Liver (tissue), 3 donors: Measurements from ENCODE around the gene BANP.

Experiments used
- EGR1 ChIP-seq, 2 donors: IDR thresholded peaks; 2 replicates each; pipeline ENCODE4 v1.6.1; 2016 to 2018; ENCODE audit warnings: antibody characterized with exemption in 2 of 2, low read depth in 2 of 2
- JUND ChIP-seq, 2 donors: IDR thresholded peaks; 2 replicates each; pipeline ENCODE4 v1.6.1; 2016; ENCODE audit warnings: antibody characterized with exemption in 2 of 2
- YY1 ChIP-seq: IDR thresholded peaks from 2 replicates; pipeline ENCODE4 v1.6.1; 2016; ENCODE audit warnings: antibody characterized with exemption, mild to moderate bottlenecking
- TF ChIP-seq, protein P1 (sequence below): fragments of 150-350 bp; IDR thresholded peaks from 2 replicates; pipeline ENCODE4 v1.5.1; 2017; ENCODE audit warnings: improper control_type of control experiment, low read depth, low read length; ENCODE audit not compliant: missing input control
- TF ChIP-seq, protein P2 (sequence below): IDR thresholded peaks from 2 replicates; pipeline ENCODE4 v1.6.1; 2016; ENCODE audit warnings: antibody characterized with exemption
- donor health status: healthy.
- donor health status: healthy.

DNA sequence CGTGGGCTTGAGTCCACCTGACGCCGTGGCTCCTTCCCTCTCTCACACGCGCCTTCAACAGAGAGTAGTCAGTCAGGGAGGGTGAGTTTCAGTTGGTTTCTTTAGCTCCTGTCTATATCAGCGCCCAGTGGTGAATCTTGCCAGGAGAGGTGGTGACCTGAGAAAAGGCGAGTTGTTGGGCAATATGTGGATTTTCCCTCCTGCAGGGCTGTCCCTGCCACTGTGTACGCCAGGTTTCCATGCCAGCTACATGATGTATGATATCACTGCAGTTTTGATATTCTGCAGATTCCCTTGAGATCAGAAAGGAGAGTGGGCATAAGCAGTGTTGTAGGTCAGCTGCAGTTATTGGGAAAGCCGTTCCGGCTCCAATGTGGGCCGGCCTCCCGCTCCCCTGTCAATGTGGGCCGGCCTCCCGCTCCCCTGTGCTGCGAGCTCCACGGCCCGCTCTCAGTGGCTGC is 31.4 kb downstream of the BANP start:
- peak in 1 of 2 donors; percentile 61 for TF ChIP-seq JUND (IDR thresholded peaks at IDR 0.05)
- TF ChIP-seq, protein P1, sequence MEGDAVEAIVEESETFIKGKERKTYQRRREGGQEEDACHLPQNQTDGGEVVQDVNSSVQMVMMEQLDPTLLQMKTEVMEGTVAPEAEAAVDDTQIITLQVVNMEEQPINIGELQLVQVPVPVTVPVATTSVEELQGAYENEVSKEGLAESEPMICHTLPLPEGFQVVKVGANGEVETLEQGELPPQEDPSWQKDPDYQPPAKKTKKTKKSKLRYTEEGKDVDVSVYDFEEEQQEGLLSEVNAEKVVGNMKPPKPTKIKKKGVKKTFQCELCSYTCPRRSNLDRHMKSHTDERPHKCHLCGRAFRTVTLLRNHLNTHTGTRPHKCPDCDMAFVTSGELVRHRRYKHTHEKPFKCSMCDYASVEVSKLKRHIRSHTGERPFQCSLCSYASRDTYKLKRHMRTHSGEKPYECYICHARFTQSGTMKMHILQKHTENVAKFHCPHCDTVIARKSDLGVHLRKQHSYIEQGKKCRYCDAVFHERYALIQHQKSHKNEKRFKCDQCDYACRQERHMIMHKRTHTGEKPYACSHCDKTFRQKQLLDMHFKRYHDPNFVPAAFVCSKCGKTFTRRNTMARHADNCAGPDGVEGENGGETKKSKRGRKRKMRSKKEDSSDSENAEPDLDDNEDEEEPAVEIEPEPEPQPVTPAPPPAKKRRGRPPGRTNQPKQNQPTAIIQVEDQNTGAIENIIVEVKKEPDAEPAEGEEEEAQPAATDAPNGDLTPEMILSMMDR, result no peak
- TF ChIP-seq EGR1 (IDR thresholded peaks at IDR 0.05; ENCODE audit: low read depth in 2 of 2), result peak in 1 of 2 donors; percentile 25
- TF ChIP-seq, protein P2, sequence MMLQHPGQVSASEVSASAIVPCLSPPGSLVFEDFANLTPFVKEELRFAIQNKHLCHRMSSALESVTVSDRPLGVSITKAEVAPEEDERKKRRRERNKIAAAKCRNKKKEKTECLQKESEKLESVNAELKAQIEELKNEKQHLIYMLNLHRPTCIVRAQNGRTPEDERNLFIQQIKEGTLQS, result no peak
- TF ChIP-seq YY1, result peak; percentile 71
